H1 (cell line): ENCODE measurements around the gene MAN2C1. TPM values are rescaled to one million over a fixed set of nuclear protein-coding genes. Genes with fewer than 3 reads are reported as not detected.

Experiments used
- CTCF ChIA-PET: fragments of 300-600 bp; sonication (Branson Sonifier 250); formaldehyde crosslinking; loops from one replicate; lab custom pipeline; 2021; ENCODE audit not compliant: partially characterized antibody; lab: Charles Lee
- POLR2A ChIA-PET: fragments of 300-600 bp; sonication (Branson Sonifier 250); formaldehyde crosslinking; loops from one replicate; lab custom pipeline; 2021; ENCODE audit warnings: inconsistent platforms; ENCODE audit not compliant: partially characterized antibody; lab: Charles Lee
- DNase-seq, 2 experiments: peaks; one replicate each; pipeline versions ENCODE4 v3.0.0 to v3.0.0-alpha.2; 2010 to 2022; ENCODE audit warnings: low spot score in 2 of 2, low read depth in 1 of 2, mixed read lengths in 1 of 2
- FAIRE-seq: peaks from 2 replicates; lab custom pipeline; 2011; peaks lifted over from hg19 to GRCh38; lab: Jason Lieb, UNC
- H2AFZ ChIP-seq: 2 replicates; pipeline ENCODE4 v1.8.1; 2012; ENCODE audit warnings: low read length, inconsistent platforms
- H2AK5ac ChIP-seq: 2 replicates; pipeline ENCODE4 v1.6.1; 2013; ENCODE audit warnings: low read depth, low read length
- H2BK120ac ChIP-seq: replicated peaks from 2 replicates; pipeline ENCODE3; 2013; ENCODE audit warnings: low read depth, low read length, inconsistent platforms
- H2BK12ac ChIP-seq: 2 replicates; pipeline ENCODE4 v1.6.1; 2013; ENCODE audit warnings: low read depth, low read length
- H2BK15ac ChIP-seq: 2 replicates; pipeline ENCODE4 v1.6.1; 2013; ENCODE audit warnings: low read length
- H2BK20ac ChIP-seq: 2 replicates; pipeline ENCODE4 v1.6.1; 2013; ENCODE audit warnings: low read length
- H2BK5ac ChIP-seq: 2 replicates; pipeline ENCODE4 v1.6.1; 2013; ENCODE audit warnings: low read depth, low read length
- H3K14ac ChIP-seq: 2 replicates; pipeline ENCODE4 v1.6.1; 2013; ENCODE audit warnings: inconsistent platforms; ENCODE audit not compliant: insufficient read length
- H3K18ac ChIP-seq: 2 replicates; pipeline ENCODE4 v1.6.1; 2013; ENCODE audit warnings: low read length; ENCODE audit errors: extremely low read depth
- H3K23ac ChIP-seq: 2 replicates; pipeline ENCODE4 v1.6.1; 2013; ENCODE audit warnings: inconsistent platforms; ENCODE audit not compliant: insufficient read length
- H3K23me2 ChIP-seq: 2 replicates; pipeline ENCODE4 v1.6.1; 2013; ENCODE audit warnings: low read depth, low read length
- H3K27ac ChIP-seq: 2 replicates; pipeline ENCODE4 v1.6.1; 2011; ENCODE audit warnings: low read depth, low read length, inconsistent platforms
- H3K27me3 ChIP-seq, 4 experiments: replicated peaks in 1 of 4; 1 replicate in 1 of 4; 2 replicates in 3 of 4; pipeline versions ENCODE4 v1.6.1 to v1.8.1; 2011 to 2013; ENCODE audit warnings: low read length in 3 of 4, mild to moderate bottlenecking in 3 of 4, inconsistent platforms in 2 of 4, mixed read lengths in 2 of 4, moderate library complexity in 1 of 4; ENCODE audit not compliant: control insufficient read depth in 3 of 4, insufficient read depth in 3 of 4; ENCODE audit errors: extremely low read depth in 1 of 4
- H3K36me3 ChIP-seq, 4 experiments: 2 replicates each; pipeline versions ENCODE4 v1.6.1 to v1.8.1; 2011 to 2013; ENCODE audit warnings: mild to moderate bottlenecking in 4 of 4, low read length in 3 of 4, moderate library complexity in 2 of 4, control low read depth in 1 of 4, inconsistent platforms in 1 of 4; ENCODE audit not compliant: insufficient read depth in 4 of 4, control insufficient read depth in 2 of 4
- H3K4ac ChIP-seq: replicated peaks from 2 replicates; pipeline ENCODE3; 2013; ENCODE audit warnings: low read length, low read depth, mixed read lengths, inconsistent platforms; ENCODE audit not compliant: insufficient read length
- H3K4me1 ChIP-seq, 4 experiments: replicated peaks in 1 of 4; 1 replicate in 1 of 4; 2 replicates in 3 of 4; pipeline versions ENCODE4 v1.6.1 to v1.8.1; 2011 to 2013; ENCODE audit warnings: low read length in 3 of 4, inconsistent platforms in 2 of 4, mixed read lengths in 1 of 4; ENCODE audit not compliant: insufficient read depth in 4 of 4, control insufficient read depth in 3 of 4
- H3K4me2 ChIP-seq, 2 experiments: 2 replicates each; pipeline versions ENCODE4 v1.6.1 to v1.8.1; 2011 to 2013; ENCODE audit warnings: low read depth in 2 of 2, low read length in 2 of 2, control low read depth in 1 of 2, inconsistent platforms in 1 of 2, mild to moderate bottlenecking in 1 of 2; ENCODE audit not compliant: insufficient read depth in 1 of 2
- H3K4me3 ChIP-seq, 4 experiments: fragments of 200-600, 300-600 bp in 1 of 4; sonication (generic), shearing (Covaris generic), sonication (Bioruptor Twin) in 1 of 4; 2 replicates each; pipeline versions ENCODE4 v1.5.1 to v1.8.1; 2011 to 2016; ENCODE audit warnings: low read length in 4 of 4, low read depth in 3 of 4, control low read depth in 2 of 4, inconsistent platforms in 2 of 4, mild to moderate bottlenecking in 2 of 4, mixed read lengths in 1 of 4, moderate library complexity in 1 of 4; ENCODE audit not compliant: insufficient read depth in 2 of 4; ENCODE audit errors: extremely low read depth in 1 of 4
- H3K56ac ChIP-seq: replicated peaks from 2 replicates; pipeline ENCODE3; 2013; ENCODE audit warnings: low read depth, mild to moderate bottlenecking, mixed read lengths, low read length, inconsistent platforms; ENCODE audit not compliant: insufficient read length
- H3K79me1 ChIP-seq: 2 replicates; pipeline ENCODE4 v1.6.1; 2013; ENCODE audit warnings: low read depth, low read length, control low read depth
- H3K79me2 ChIP-seq, 2 experiments: 2 replicates each; pipeline versions ENCODE4 v1.6.1 to v1.8.1; 2012 to 2013; ENCODE audit warnings: low read length in 2 of 2, mild to moderate bottlenecking in 2 of 2, inconsistent platforms in 1 of 2; ENCODE audit not compliant: insufficient read depth in 2 of 2, control insufficient read depth in 1 of 2
- H3K9ac ChIP-seq, 4 experiments: replicated peaks in 1 of 4; 1 replicate in 1 of 4; 2 replicates in 3 of 4; pipeline versions ENCODE4 v1.6.1 to v1.8.1; 2011 to 2013; ENCODE audit warnings: low read depth in 3 of 4, low read length in 3 of 4, control low read depth in 2 of 4, mild to moderate bottlenecking in 2 of 4, moderate library complexity in 2 of 4, inconsistent platforms in 1 of 4; ENCODE audit errors: extremely low read depth in 1 of 4
- H3K9me3 ChIP-seq, 2 experiments: 2 replicates each; pipeline versions ENCODE4 v1.6.1 to v1.8.1; 2012 to 2013; ENCODE audit warnings: mild to moderate bottlenecking in 2 of 2, moderate library complexity in 2 of 2, control low read depth in 1 of 2, inconsistent platforms in 1 of 2, low read depth in 1 of 2, low read length in 1 of 2, mixed read lengths in 1 of 2; ENCODE audit not compliant: insufficient read depth in 2 of 2
- H4K20me1 ChIP-seq, 2 experiments: replicated peaks in 1 of 2; 2 replicates each; pipeline versions ENCODE3 to v1.8.1; 2011 to 2013; ENCODE audit warnings: inconsistent platforms in 2 of 2, low read length in 2 of 2, mild to moderate bottlenecking in 1 of 2; ENCODE audit not compliant: insufficient read depth in 2 of 2, control insufficient read depth in 1 of 2
- H4K5ac ChIP-seq: 2 replicates; pipeline ENCODE4 v1.6.1; 2013; ENCODE audit warnings: low read length, low read depth, mixed read lengths, inconsistent platforms; ENCODE audit not compliant: insufficient read length
- H4K8ac ChIP-seq: 2 replicates; pipeline ENCODE4 v1.8.0; 2013; ENCODE audit warnings: mild to moderate bottlenecking, moderate library complexity, low read length, inconsistent platforms; ENCODE audit not compliant: insufficient read depth; ENCODE audit errors: extremely low read depth
- H4K91ac ChIP-seq: replicated peaks from 2 replicates; pipeline ENCODE3; 2013; ENCODE audit warnings: low read length, mixed read lengths, inconsistent platforms; ENCODE audit not compliant: insufficient read length
- CBX5 ChIP-seq: fragments of 300-800, 300-1000 bp; sonication (generic); IDR thresholded peaks from 2 replicates; pipeline ENCODE4 v1.7.1; 2016; ENCODE audit warnings: antibody characterized with exemption, low read length, low read depth
- E2F6 ChIP-seq: IDR thresholded peaks from 2 replicates; pipeline ENCODE4 v1.6.1; 2012; ENCODE audit warnings: inconsistent platforms
- EGR1 ChIP-seq: IDR thresholded peaks from 2 replicates; pipeline ENCODE4 v1.6.1; 2011; ENCODE audit warnings: low read depth, low read length, borderline replicate concordance
- GTF2F1 ChIP-seq: IDR thresholded peaks from 2 replicates; pipeline ENCODE4 v1.6.1; 2012; ENCODE audit warnings: low read depth, low read length, improper control_type of control experiment, borderline replicate concordance
- JUND ChIP-seq: IDR thresholded peaks from 2 replicates; pipeline ENCODE4 v1.6.1; 2011; ENCODE audit warnings: mild to moderate bottlenecking, improper control_type of control experiment, low read length
- MAX ChIP-seq: IDR thresholded peaks from 2 replicates; pipeline ENCODE4 v1.6.1; 2012; ENCODE audit warnings: inconsistent platforms
- RFX5 ChIP-seq: IDR thresholded peaks from 2 replicates; pipeline ENCODE4 v1.6.1; 2011; ENCODE audit warnings: low read depth, low read length, improper control_type of control experiment, borderline replicate concordance
- RXRA ChIP-seq: IDR thresholded peaks from 2 replicates; pipeline ENCODE4 v1.6.1; 2011; ENCODE audit warnings: low read depth, mild to moderate bottlenecking, low read length, moderate library complexity; ENCODE audit not compliant: insufficient read depth
- TAF1 ChIP-seq: IDR thresholded peaks from 2 replicates; pipeline ENCODE4 v1.6.1; 2011; ENCODE audit warnings: mild to moderate bottlenecking, low read depth, low read length
- TCF12 ChIP-seq: IDR thresholded peaks from 2 replicates; pipeline ENCODE4 v1.6.1; 2011; ENCODE audit warnings: low read depth, mild to moderate bottlenecking, low read length
- USF2 ChIP-seq: IDR thresholded peaks from 2 replicates; pipeline ENCODE4 v1.6.1; 2011; ENCODE audit warnings: low read length, improper control_type of control experiment
- WGBS, 2 experiments: shearing (Covaris generic) in 1 of 2; methylation state at CpG; one replicate each; pipeline versions ENCODE4 v1.1.6 to v1.1.7; 2013 to 2015; ENCODE audit warnings: low lambda C conversion rate in 2 of 2, mixed read lengths in 2 of 2, inconsistent platforms in 1 of 2, low coverage in 1 of 2, missing lambda C conversion rate in 1 of 2; ENCODE audit not compliant: insufficient replicate concordance in 2 of 2, insufficient coverage in 1 of 2, insufficient read length in 1 of 2; ENCODE audit errors: extremely low coverage in 1 of 2, missing lambda C conversion rate in 1 of 2; 5-methylcytosine and 5-hydroxymethylcytosine counted together
- polyA plus RNA-seq, 7 experiments: library from polyadenylated mRNA; depleted of rRNA in 3 of 7; stranded (reverse) in 5 of 7; unstranded in 2 of 7; fragments of >200 nt in 5 of 7; fragments of 200-250 nt in 2 of 7; gene quantifications; 1 replicate in 5 of 7; 2 replicates in 1 of 7; 4 replicates in 1 of 7; pipeline versions ENCODE4 v1.2.1 to v1.2.3, GENCODE V29; 2011 to 2013; ENCODE audit warnings: missing spikeins in 2 of 7, mixed read lengths in 2 of 7
- total RNA-seq: library from RNA; stranded (reverse); fragmentation: NEBNext Ultra II Directional; extraction: Animal tissue kit (Norgen Biotek cat#: 25700); gene quantifications from 2 replicates; pipeline ENCODE4 v1.2.1, GENCODE V29; 2021

The MAN2C1 gene
- total and polyA plus RNA-seq, 2 of the 8 experiments (the other 6 are each of a cell fraction or from before 2014, with no cell fraction given): 56.3 to 88.9 TPM

GRCh38 chr15:75361989-75362641, 6.3 kb downstream of the MAN2C1 start:
- H4K8ac ChIP-seq: no peak overlapping the region; the same call in none of the 2 replicates
- no peak overlapping the region for H3K9ac ChIP-seq
- CTCF ChIA-PET: interaction anchor here (0.9 to 1.8 kb wide), 4 partner anchors 8 to 54 kb away, joined by 3 to 11 read pairs (median 4); no protein-coding TSS in a partner anchor
- TF ChIP-seq GTF2F1 (no peak), MAX (no peak), USF2 (no peak), E2F6 (no peak), CBX5 (no peak), TCF12 (no peak), JUND (no peak), TAF1 (no peak), EGR1 (no peak), RXRA (no peak), RFX5 (no peak)

More at GRCh38 chr15:75361989-75362641, 6.3 kb downstream of the MAN2C1 start:
- peaks cover 0 to 15% (median 5%) of the 10 kb centered on the region in 4 experiments; a peak in 5 of 8 replicates for H3K36me3 ChIP-seq
- peaks cover 0 to 5% of the 10 kb centered on the region in 2 experiments for H4K20me1 ChIP-seq
- H4K5ac ChIP-seq: no peak overlapping the region
- H2BK15ac ChIP-seq: no peak overlapping the region
- H2BK20ac ChIP-seq: no peak overlapping the region
- H3K79me1 ChIP-seq: no peaks in the 10 kb centered on the region
- H3K14ac ChIP-seq: no peak overlapping the region
- FAIRE-seq: no peak
- no peaks in the 10 kb centered on the region for H3K23me2 ChIP-seq
- H2BK12ac ChIP-seq: no peak overlapping the region
- no peak overlapping the region for H3K56ac ChIP-seq
- H3K23ac ChIP-seq: no peak overlapping the region
- H3K4me2 ChIP-seq: no peak overlapping the region
- no peak overlapping the region for H2AFZ ChIP-seq
- H3K9me3 ChIP-seq: no peaks in the 10 kb centered on the region
- no peak for DNase-seq
- H3K4me1 ChIP-seq: no peaks in the 10 kb centered on the region
- no peak overlapping the region for H2BK120ac ChIP-seq
- H4K91ac ChIP-seq: no peak overlapping the region
- no peak overlapping the region for H3K27ac ChIP-seq
- H3K4me3 ChIP-seq: no peak overlapping the region
- H3K4ac ChIP-seq: no peak overlapping the region
- WGBS, 2 experiments: 91% methylated on average over 13 of the region's 13 CpGs; no CpG with 5 or more reads in 1 of the 2 experiments
- POLR2A ChIA-PET: interaction anchor here (1.3 to 6.5 kb wide), 3 partner anchors 12 to 91 kb away, joined by 4 to 69 read pairs (median 4); partner anchors contain the start of gene NEIL1
- H3K18ac ChIP-seq: no peak overlapping the region
- no peak overlapping the region for H2AK5ac ChIP-seq
- no peaks in the 10 kb centered on the region for H3K27me3 ChIP-seq
- no peaks in the 10 kb centered on the region for H3K79me2 ChIP-seq
- H2BK5ac ChIP-seq: no peak overlapping the region
